Right lobe of liver (tissue), 6 donors: ENCODE results near the gene PPP1R15B. TPM values are rescaled to one million over a fixed set of nuclear protein-coding genes. Genes with fewer than 3 reads are reported as not detected.

Source experiments
- ATAC-seq, 4 donors: fragments of 200-7000 bp; cut with Tn5 transposase; one replicate each; pipeline ENCODE4 v1.9.1; 2020; ENCODE audit warnings: mild to moderate bottlenecking in 4 of 4, moderate library complexity in 4 of 4
- DNase-seq, 3 donors: peaks; one replicate each; pipeline ENCODE4 v3.0.0-alpha.2; 2020
- H3K27ac ChIP-seq, 3 donors: fragments of 200-600 bp; one replicate each; pipeline ENCODE4 v1.8.0; 2022
- H3K27me3 ChIP-seq, 2 donors: fragments of 200-600 bp; one replicate each; pipeline ENCODE4 v1.8.0; 2022
- H3K36me3 ChIP-seq, 4 donors: fragments of 200-600 bp; sonication (generic) in 1 of 4; one replicate each; pipeline versions ENCODE4 v1.5.1 to v1.8.0; 2017 to 2022; ENCODE audit warnings: control low read depth in 1 of 4
- H3K4me1 ChIP-seq, 4 donors: fragments of 200-600 bp; sonication (generic) in 1 of 4; one replicate each; pipeline versions ENCODE4 v1.5.1 to v1.8.0; 2017 to 2022; ENCODE audit warnings: control low read depth in 1 of 4
- H3K4me3 ChIP-seq, 3 donors: fragments of 200-600 bp; one replicate each; pipeline ENCODE4 v1.8.0; 2022
- H3K9me3 ChIP-seq, 4 donors: fragments of 200-600 bp; sonication (generic) in 1 of 4; one replicate each; pipeline versions ENCODE4 v1.5.1 to v1.8.0; 2017 to 2022; ENCODE audit warnings: control low read depth in 1 of 4
- CTCF ChIP-seq, 4 donors: fragments of 200-600 bp in 3 of 4; fragments of 450-650 bp in 1 of 4; IDR thresholded peaks; one replicate each; pipeline versions ENCODE4 v1.5.1 to v1.8.0; 2016 to 2022; ENCODE audit warnings: antibody characterized with exemption in 4 of 4, mild to moderate bottlenecking in 2 of 4
- POLR2A ChIP-seq: fragments of 450-650 bp; IDR thresholded peaks from one replicate; pipeline ENCODE4 v1.6.1; 2017; ENCODE audit warnings: antibody characterized with exemption, mild to moderate bottlenecking
- WGBS: methylation state at CpG from one replicate; pipeline ENCODE4 v1.1.6; 2018; ENCODE audit warnings: low coverage, low lambda C conversion rate; ENCODE audit not compliant: insufficient coverage; ENCODE audit errors: missing lambda C conversion rate; 5-methylcytosine and 5-hydroxymethylcytosine counted together
- intact Hi-C, 2 donors: fragments of 100-400 bp; cut with DNase I; formaldehyde crosslinking; loops; one replicate each; pipeline versions ENCODE4 v1.11.2 to v1.14.1; 2022
- total RNA-seq, 6 experiments: library from RNA; depleted of rRNA in 2 of 6; stranded (reverse); fragments of >200 nt in 2 of 6; fragmentation: NEBNext Ultra II Directional in 3 of 6; extraction: Animal tissue kit (Norgen Biotek cat#: 25700) in 3 of 6; gene quantifications; one replicate each; pipeline versions ENCODE4 v1.1.0 to v1.2.4, GENCODE V29; 2016 to 2023
- donor health status: DM: no; HTN: yes; CAD: no.
- donor health status: DM: no; HTN: no; CAD: no.
- donor health status: DM: no; HTN: no; CAD: no.
- donor health status: DM: no; HTN: yes; CAD: no.
- donor health status: DM: no; HTN: yes; CAD: no.

The PPP1R15B gene
- total RNA-seq, 6 experiments from 2014 or later, result 28.6 to 43.6 (median 34.3) TPM

GRCh38 chr1:204398197-204399125, 13.2 kb downstream of the PPP1R15B start:
- ATAC-seq (peak; percentile 94 to 99 (median 99)), DNase-seq (peak; percentile 70 to 77 (median 77))
- Histone ChIP-seq H3K27me3 (no peaks in the 10 kb centered on the region), H3K4me3 (no peak overlapping the region), H3K4me1 (no peaks in the 10 kb centered on the region), H3K9me3 (no peaks in the 10 kb centered on the region), H3K36me3 (peaks cover 0 to 32% (median 8%) of the 10 kb centered on the region in 4 donors), H3K27ac (no peak overlapping the region)
- intact Hi-C loops, result no loop called here
- TF ChIP-seq CTCF (IDR thresholded peaks at IDR 0.05) (peak; percentile 70 to 91 (median 89)), POLR2A (no peak)
- WGBS, result 70% methylated on average over 7 of the region's 7 CpGs

DNA sequence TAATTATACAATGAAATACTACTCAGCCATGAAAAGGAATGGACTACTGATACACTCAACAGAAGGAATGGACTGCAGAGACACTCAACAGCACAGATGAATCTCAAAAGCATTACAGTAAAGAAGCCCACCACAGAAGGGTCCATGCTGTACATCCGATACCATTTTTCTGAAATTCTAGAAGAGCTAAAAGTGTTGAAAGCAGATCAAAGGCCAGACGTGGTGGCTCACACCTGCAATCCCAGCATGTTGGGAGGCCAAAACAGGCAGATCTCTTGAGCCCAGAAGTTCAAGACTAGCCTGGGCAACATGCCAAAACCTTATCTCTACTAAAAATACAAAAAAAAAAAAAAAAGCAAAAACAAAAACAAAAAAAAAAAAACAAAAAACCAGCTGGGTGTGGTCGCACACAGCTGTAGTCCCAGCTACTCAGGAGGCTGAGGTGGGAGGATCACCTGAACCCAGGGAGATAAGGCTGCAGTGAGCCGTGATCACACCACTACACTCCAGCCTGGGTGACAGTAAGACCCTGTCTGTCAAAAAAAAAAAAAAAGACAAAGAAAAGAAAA, 15.5 kb downstream of the PPP1R15B start:
- Histone ChIP-seq H3K27ac (no peak overlapping the region), H3K27me3 (no peaks in the 10 kb centered on the region), H3K9me3 (no peaks in the 10 kb centered on the region), H3K36me3 (peaks cover 0 to 16% (median 7%) of the 10 kb centered on the region in 4 donors), H3K4me3 (no peak overlapping the region), H3K4me1 (no peaks in the 10 kb centered on the region)
- DNase-seq (no peak), ATAC-seq (no peak)
- WGBS, result 76% methylated on average over 3 of the region's 4 CpGs
- intact Hi-C loops, result no loop called here
- TF ChIP-seq CTCF (IDR thresholded peaks at IDR 0.05) (no peak), POLR2A (no peak)

GRCh38 chr1:204391629-204392028, 20.0 kb downstream of the PPP1R15B start:
- DNase-seq, result no peak
- no peaks in the 10 kb centered on the region for H3K4me1 ChIP-seq
- H3K27ac ChIP-seq, result no peak overlapping the region
- H3K4me3 ChIP-seq, result no peak overlapping the region
- ATAC-seq, result no peak
- TF ChIP-seq CTCF (IDR thresholded peaks at IDR 0.05) (no peak), POLR2A (no peak)
- H3K9me3 ChIP-seq, result no peaks in the 10 kb centered on the region
- no peaks in the 10 kb centered on the region for H3K36me3 ChIP-seq
- no peaks in the 10 kb centered on the region for H3K27me3 ChIP-seq
- intact Hi-C loops, result no loop called here

- DNase-seq (no peak), ATAC-seq (no peak)
- no peaks in the 10 kb centered on the region for H3K9me3 ChIP-seq
- no peaks in the 10 kb centered on the region for H3K36me3 ChIP-seq
- no peaks in the 10 kb centered on the region for H3K27me3 ChIP-seq
- no peaks in the 10 kb centered on the region for H3K4me1 ChIP-seq
- H3K4me3 ChIP-seq, result no peak overlapping the region
- no peak overlapping the region for H3K27ac ChIP-seq
- TF ChIP-seq CTCF (IDR thresholded peaks at IDR 0.05) (no peak), POLR2A (no peak)
- WGBS, result 37% methylated on average over 4 of the region's 4 CpGs
- intact Hi-C loops, result no loop called here
These were observed 20.7 kb downstream of the PPP1R15B start for GRCh38 chr1:204390751-204391466.
